GM21367 (cell line): ENCODE data around the gene RETSAT.
"Not testable (repeated sequence)": the region's sequence is repeated elsewhere in the genome, so short reads cannot be mapped to it uniquely, and the experiment has no call there.

ENCODE experiments used
- ATAC-seq: cut with Tn5 transposase; IDR thresholded peaks from one replicate; pipeline ENCODE4 v1.9.1; 2021; ENCODE audit not compliant: unreplicated experiment

Gene RETSAT

DNA sequence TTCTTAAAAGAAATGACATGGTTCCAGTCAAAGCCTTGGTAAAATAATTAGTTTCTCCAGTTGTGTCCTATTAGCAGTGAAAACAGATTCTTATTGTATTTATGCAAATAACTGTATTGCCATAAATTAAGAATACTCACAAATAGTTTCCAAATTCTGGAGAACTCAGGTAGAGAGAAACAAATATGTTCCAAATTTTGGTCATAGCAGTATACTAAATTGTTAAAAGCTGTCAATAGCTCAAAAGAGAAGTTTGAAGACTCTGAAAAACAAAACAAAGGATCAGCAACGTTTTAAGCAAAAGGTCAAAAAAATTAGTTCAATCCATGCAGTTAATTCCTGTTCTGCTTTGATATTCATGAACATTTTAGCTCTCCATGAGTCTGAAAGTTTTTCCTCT is 25.7 kb upstream of the RETSAT start:
- no peak for ATAC-seq

DNA sequence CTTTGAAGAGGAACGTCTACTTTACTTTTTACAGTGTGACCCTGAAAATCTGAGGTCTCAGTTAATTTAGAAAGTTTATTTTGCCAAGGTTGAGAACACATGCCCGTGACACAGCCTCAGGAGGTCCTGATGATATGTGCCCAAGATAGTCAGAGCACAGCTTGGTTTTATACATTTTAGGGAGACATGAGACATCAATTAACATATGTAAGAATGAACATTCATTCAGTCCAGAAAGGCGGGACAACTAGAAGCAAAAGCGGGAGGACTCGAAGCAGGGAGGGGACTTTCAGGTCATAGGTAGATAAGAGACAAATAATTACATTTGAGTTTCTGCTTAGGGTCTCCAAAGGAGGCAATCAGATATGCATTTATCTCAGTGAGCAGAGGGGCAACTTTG is 23.9 kb upstream of the RETSAT start:
- no peak for ATAC-seq

DNA sequence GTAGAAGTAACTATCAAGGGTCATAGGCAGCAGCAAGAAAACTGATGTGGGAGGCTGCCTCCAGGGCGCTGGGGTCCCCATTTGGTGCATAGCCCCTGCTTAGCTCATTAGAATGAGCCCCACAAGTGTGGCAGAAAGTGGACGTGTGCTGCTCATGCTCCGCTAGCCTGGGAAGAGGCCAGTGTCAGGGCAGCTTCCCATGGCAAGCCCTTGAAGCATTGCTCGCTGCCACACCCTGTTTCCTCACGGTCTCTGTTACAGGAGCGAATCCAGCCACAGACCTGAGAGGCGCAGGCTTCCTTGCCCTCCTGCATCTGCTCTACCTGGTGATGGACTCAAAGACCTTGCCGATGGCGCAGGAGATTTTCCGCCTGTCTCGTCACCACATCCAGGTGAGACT is 22.8 kb upstream of the RETSAT start:
- no peak for ATAC-seq

DNA sequence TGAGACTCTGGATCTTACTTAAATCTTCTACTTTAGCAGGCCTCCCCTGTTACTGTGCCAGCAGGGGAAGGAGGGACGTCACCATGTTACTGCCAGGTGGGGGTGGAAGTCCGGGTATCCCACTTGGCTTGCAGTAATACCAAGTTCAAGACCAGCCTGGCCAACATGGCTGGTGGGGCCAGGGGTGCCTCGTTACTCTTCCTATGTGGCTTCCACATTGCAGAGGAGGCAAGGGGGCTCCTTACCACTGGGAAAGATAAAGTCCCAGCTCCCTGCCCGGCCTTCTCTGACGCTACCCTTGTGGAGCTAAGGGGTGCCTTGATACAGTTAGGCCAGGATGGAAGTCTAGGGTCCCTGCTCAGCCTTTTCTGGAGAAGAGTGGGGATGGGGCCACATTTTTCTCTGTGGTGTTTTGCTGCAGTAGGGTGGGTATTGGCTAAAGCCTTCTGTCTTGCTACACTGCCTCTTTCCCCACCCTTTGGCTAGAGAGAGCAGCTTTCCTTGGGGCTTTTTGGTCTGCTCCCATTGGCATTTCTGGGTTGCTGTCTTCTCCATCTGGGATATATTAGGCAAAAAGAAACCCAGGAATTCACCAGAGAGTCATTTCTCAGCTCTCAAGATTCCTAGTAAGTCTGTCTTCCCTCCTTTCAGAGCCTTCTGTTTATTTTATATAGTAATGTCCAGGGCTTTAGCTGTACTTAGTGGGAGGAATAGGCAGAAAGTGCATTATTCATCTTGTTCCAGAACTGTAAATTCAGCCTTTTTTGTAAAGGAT is 22.1 kb upstream of the RETSAT start:
- ATAC-seq = no peak

DNA sequence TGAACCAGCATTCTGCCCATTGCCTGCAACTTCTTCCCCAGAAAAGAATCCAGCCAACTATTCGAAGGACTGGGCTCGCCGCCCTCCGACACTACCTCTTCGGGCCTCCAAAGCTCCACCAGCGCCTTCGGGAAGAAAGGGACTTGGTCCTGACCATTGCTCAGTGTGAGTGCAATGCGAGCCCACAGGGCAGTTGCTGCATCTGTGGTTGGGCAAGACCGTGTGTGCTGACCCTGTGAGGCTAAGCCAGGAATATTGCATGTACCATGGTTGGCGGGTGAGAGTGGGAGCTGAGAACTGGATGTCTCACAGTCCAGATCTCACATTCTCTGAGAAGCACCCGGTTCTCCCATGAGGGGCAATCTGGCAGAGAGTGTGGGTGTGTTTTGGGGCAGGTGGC is 16.7 kb upstream of the RETSAT start:
- no peak for ATAC-seq

DNA sequence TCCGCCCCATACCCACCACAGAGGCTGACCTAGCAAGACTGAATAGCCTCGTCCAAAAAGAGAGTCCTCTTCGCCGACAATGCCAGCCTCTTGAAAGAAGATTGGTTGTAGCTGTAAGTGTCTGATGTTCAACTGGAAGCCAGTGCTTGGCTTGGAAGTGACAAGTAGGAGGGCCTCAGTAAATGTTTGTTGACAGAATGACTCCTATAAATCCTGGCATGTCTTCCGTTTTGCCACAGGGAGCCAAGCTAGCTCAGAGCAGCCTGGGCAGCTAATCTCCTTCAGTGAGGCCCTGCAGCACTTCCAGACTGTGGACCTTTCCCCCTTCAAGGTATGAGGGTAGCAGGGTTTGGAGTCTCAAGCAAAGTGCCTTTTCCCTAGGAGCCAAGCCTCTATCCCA is 15.2 kb upstream of the RETSAT start:
- ATAC-seq = no peak

DNA sequence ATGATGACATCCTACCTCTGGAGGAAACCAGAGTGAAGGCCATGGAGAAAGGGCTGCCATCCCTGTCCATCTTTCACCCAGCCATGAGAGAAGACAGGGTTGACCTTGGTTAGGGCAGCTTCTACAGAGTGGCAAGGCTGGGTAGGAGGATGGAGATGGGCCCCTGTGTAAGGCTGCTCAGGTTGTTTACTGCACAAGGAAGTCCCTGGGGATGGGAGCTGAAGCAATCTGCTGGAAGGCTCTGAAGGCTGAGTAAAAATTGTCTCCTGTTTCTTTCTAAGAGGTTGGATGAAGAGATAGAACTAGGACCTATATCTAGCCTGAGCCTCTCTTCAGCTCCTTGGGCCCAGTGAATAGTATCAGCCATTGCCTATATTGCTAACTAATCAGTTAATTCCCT is 14.6 kb upstream of the RETSAT start:
- no peak for ATAC-seq

DNA sequence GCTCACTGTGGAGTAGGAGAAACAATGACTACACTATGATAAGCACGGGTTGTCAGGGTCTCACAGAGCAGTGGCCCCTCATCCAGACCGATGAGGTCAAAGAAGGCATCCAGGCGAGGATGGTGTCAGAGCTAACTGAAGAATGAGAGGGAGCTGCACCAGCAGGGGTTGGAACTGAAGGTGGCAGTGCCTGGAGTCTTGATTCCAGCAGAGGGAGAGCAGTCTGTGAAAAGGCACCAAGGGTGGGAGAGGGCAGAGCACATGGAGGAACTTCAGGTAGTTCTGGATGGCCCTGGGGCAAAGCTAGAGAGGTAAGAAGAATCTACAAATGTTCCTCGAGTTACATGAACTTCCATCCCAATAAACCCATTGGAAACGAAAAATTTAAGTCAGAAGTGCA is 12.9 kb upstream of the RETSAT start:
- no peak for ATAC-seq

DNA sequence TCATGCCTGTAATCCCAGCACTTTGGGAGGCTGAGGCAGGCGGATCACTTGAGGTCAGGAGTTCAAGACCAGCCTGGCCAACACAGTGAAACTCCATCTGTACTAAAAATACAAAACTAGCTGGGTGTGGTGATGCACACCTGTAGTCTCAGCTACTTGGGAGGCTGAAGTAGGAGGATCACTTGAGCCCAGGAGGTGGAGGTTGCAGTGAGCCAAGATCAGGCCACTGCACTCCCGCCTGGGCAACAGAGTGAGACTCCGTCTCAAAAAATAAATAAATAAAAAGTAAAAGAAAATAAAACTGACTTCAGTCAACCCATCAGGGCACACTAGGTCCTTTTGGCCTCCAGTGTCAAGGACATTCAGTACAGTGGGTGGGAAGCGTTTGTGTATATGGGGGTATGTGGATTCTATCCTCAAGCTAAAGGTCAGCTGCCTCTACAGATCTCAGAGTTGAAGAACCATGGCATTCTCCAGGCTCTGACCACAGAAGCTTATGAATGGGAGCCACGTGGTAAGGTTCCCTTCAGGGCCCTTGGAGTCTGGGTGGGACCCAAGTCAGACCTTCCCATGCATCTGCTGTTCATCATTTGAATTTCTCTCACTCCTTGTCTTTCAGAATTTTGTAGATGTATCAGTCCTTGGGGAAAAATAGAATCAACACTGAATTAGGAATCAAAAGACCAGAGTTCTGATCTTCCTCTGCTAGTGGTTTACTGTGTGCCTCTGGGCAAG is 8.5 kb upstream of the RETSAT start:
- not testable (repeated sequence) for ATAC-seq

DNA sequence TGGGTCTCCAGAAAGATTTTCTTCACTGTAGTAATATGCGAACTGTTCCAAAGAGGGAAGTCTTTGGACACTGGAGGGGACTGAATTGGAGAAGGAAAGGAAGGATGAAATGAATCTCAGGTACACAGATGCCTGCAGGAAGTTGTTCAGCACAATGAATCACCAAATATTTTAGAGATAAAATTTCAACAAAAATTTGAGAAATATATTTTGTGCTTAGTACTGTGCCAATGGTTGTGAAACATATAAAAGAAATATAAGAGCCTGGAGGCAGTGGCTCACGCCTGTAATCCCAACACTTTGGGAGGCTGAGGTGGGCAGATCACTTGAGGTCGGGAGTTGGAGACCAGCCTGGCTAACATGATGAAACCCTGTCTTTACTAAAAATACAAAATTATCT is 3.4 kb upstream of the RETSAT start:
- ATAC-seq = no peak

DNA sequence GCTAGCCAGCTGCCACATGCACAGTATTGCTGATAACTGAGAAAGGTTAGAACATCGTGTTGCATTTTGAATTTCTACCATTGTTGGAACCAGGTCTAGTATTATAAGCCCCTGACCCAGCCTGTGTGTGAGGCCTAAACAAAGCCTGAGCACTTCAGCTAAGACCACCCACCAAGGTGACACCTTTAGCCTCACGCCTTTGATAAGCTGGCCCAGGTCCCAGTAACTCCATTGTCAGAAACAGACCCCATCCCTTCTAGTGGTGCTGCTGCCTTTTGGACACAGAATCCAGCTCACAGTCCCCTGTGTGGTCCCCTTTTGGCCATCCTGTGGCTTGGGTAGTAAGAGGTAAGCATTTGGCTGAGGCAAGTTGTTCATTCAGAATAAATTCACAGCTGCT is 1.9 kb upstream of the RETSAT start:
- ATAC-seq = no peak

DNA sequence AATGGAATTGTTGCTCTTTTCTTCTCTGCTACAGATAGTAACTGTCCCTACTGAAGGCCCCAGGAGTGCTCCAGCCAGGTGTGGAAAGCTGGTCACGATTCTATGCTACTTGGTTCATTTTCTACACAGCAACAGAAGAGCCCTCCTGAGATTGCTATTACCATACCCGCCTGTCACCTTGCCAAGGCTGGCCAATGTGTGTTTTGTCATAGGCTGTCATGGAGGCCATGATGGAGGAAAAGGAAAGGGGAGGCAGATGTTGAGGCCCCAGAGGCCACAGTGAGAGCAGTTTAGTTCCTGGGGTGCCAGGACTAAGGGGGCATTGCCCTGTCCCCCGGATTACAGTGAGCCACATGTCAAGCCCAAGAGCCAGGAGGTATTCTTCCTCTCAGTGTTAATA is 1.2 kb upstream of the RETSAT start:
- ATAC-seq = no peak

DNA sequence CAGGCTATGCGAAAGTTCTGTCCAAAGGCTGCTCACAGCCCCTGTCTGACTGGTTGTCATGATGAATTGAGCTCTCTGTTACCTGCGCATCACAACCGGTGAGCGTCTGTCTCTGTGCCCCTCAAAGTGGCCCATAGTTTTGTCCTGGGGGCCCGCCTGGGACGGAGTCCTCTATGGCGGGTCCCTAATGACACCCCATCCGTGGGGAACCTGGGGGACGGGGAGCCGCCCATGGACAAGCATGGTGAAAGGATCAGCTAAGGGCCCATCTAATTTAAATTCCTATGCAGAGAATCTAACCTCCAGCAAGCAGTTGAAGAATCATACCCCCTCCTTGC is 714 bp upstream of the RETSAT start:
- no peak for ATAC-seq

DNA sequence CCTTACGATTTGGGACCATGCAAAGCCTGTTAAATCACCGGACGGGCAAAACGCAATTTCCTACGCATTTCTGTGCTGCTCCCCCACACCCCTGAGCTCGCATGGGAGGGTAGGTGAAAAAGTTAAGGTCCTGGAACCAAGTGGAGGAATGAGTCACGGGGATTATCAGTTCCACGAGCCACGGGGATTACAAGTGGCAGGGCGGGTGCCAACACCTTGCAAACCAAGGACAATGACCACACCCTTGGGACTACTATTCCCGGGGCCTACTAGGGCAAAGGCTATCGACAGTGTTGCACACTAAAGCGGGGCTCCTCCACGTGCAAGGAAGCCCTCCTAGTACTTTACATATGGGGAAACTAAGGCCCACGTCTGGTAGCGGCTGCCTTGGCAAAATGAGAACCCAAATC is 447 bp downstream of the RETSAT start:
- ATAC-seq = no peak

DNA sequence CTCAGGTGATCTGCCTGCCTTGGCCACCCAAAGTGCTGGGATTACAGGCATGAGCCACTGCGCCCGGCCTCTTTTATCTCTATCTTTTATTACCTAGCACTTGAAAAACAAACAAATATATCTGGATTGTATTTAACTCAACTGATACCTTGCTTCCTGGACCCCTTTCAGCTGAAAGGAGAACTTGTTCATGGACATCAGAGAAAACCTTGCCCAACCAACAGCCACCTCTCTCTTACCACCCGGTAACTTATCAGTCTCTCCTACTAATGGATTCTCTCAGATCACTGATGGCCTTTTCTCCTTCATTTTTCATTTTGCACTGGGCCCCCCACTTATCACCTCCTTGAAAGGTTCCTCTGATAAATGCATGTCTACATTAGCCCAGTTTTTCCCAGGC is 6.7 kb downstream of the RETSAT start:
- ATAC-seq = no peak

DNA sequence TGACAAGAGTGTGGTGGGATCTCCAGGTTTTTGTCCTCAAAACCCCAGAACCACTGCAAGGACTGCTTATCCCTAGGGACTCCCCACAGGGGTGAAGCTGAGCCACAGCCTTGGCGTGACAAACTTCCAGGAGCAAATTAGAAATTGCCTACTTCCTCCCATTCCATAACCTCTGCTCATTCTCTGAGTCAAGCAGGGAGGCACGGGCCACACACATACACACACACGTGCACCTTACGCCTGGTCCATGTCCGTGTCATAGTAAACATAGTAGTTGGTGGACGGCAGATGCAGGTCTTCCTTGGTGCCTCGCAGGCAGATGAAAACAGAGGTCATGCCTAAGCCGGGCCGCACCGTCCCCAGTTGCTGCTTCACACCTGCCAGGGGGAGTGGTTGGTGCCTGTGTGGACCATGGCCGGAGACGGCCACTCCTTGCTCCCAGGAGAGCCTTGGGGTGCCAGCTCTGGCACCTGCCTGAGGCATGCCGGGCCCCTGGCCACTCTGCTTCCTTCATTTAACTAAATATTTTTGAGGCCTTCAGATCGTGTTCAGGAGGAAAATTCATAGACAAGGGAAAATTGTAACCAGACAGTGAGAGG is 9.9 kb downstream of the RETSAT start:
- ATAC-seq = no peak

DNA sequence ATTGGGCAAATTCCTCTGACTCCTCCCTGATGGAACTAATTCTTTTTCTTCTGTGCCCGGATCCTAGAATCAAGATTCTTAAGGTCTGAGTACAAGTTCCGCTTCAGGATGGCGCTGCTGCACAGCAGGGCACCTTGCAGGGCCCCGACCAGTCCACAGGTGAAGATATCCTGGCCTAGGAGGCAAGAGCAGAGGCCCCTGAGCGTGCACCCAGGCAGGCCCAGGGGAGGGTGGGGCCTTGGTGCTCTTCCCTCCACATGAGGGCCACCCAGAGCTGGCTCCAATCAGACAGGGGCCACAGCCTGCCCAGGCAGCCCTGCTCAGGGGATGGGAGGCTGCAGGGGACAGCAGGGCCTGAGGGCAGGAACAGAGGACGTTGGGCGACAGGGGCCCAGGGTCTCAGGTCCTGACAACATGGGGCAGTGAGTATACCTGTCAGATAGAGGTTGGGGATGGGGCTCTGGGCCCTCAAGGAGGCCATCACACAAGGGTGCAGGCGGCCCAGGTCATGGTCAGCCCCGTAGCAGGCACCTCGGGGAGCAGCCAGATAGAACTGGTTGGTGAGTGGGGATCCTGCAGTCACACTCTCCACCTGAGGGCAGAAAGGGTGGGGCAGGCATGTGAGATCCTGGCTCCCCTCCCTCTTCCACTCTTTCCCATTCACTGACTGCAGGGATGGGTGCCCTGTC is 11.0 kb downstream of the RETSAT start:
- not testable (repeated sequence) for ATAC-seq

DNA sequence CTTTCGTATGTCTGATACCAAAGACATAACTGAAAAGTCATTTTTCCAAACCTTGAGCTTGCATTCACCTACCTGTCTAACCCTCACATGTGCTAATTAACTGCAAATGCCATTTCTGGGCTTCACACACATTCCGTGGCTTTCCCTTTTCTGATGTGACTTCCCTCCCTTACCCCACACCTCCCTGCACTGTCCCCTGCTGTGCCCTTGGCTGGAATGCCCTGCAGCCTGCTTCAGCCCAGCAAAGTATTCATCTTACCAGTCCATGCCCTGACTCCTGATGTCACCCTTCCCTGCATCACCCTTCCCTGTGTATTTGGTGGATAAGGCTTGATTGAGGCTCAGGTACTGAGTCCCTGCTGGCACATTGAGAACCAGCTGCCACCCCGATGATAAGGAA is 12.2 kb downstream of the RETSAT start:
- no peak for ATAC-seq

DNA sequence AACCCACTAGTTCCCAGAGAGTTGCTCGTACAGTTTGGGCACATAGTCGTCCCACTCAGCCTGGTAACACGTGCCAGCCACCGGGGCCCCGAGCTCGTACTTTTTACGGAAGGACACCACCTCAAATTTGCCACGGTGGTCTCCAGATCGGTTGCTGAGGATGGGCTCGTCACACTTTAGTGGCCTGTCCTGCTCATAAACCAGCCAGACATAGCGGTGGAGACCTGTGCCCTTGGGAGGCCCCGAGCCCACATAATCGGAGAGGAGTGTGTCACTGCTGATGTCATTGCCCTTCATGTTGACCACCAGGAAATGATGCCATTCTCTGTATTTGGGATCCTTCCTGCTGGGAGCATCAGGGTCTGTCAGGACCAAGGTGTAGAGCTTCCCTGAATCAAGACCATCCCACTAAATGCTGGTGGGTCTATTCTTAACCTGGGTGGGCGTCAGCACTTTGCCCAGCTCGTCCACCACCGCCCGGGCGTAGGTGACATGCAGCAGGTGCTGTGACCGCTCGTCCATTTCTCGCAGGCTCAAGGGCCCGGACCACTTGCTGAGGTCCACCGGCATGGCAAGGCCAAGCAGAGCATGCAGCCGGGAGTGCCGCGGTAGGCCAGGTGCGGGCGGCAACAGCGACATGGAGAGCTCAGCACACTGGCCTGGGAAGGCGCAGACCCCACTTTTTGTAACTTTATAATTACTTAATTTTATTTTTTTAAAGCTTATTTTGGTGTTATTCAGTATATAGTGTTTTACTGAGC is 12.9 kb downstream of the RETSAT start:
- no peak for ATAC-seq

DNA sequence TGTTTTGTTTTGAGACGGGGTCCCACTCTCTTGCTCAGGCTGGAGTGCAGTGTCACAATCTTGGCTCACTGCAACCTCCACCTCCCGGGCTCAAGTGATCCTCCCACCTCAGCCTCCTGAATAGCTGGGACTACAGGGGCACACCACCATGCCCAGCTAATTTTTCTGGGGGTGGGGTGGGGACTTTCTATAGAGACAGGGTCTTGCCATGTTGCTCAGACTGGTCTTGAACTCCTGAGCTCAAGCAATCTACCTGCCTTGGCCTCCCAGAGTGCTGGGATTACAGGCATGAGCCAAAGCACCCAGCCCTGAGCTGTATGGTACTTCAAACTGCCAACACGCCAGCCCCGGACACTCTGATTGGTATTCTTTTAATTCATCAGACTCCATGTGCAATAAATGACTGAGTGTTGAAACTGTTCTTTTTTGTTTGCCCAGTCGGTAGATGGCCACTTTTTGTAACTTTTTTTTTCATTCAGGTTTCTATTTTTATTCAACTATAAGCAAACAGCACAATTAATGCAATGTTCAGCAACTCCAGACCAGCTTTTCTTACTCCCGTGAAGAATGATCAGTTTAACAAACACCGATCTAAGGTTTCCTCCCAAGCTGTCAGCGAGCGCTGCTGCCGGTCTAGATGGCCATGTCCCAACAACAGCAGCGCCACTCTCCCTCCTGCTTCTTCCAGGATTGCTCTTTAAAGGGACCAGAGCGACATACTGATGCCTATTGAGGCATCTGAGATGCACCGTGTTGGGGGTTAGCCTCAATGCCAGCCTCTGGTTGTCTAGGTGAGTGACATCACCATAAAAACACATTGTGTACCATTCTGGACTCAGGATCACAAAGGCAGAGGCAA is 14.1 kb downstream of the RETSAT start:
- no peak for ATAC-seq
